Transverse colon (tissue), 4 donors: ENCODE data around the gene ZBTB7A. TPM values are rescaled to one million over a fixed set of nuclear protein-coding genes. Genes with fewer than 3 reads are reported as not detected.
A peak's percentile ranks its signal among the peaks of the same experiment; 100 is the strongest.

ENCODE experiments used
- DNase-seq: peaks from one replicate; pipeline ENCODE4 v3.0.0-alpha.2; 2019
- H3K27ac ChIP-seq, 4 donors: fragments of 200-600 bp; sonication (generic); 2 replicates each; pipeline ENCODE4 v1.5.1; 2016 to 2018; ENCODE audit warnings: inconsistent platforms in 4 of 4
- H3K27me3 ChIP-seq: fragments of 200-600 bp; sonication (generic); 2 replicates; pipeline ENCODE4 v1.5.1; 2017; ENCODE audit warnings: inconsistent platforms
- H3K36me3 ChIP-seq, 4 donors: fragments of 200-600 bp; sonication (generic); 2 replicates each; pipeline ENCODE4 v1.5.1; 2017 to 2019; ENCODE audit warnings: inconsistent platforms in 4 of 4
- H3K4me1 ChIP-seq, 4 donors: fragments of 200-600 bp; sonication (generic); 2 replicates each; pipeline ENCODE4 v1.5.1; 2017 to 2020; ENCODE audit warnings: inconsistent platforms in 4 of 4
- H3K4me3 ChIP-seq, 4 donors: fragments of 200-600 bp; sonication (generic); 1 replicate in 1 of 4; 2 replicates in 3 of 4; pipeline versions ENCODE4 v1.5.1 to v1.6.1; 2017 to 2019; ENCODE audit warnings: inconsistent platforms in 4 of 4
- H3K9me3 ChIP-seq, 2 donors: fragments of 200-600 bp; sonication (generic); 2 replicates each; pipeline ENCODE4 v1.5.1; 2017 to 2019; ENCODE audit warnings: inconsistent platforms in 2 of 2
- CTCF ChIP-seq, 5 experiments: fragments of 200-600 bp in 3 of 5; fragments of 450-650 bp in 2 of 5; sonication (generic) in 3 of 5; IDR thresholded peaks; 1 replicate in 2 of 5; 2 replicates in 3 of 5; pipeline ENCODE4 v1.5.1; 2016 to 2017; ENCODE audit warnings: antibody characterized with exemption in 5 of 5, inconsistent platforms in 3 of 5, mild to moderate bottlenecking in 2 of 5, moderate library complexity in 1 of 5
- EP300 ChIP-seq: sonication (generic); formaldehyde crosslinking; IDR thresholded peaks from one replicate; pipeline ENCODE4 v1.6.1; 2017; ENCODE audit warnings: antibody characterized with exemption, low read depth
- POLR2A ChIP-seq: fragments of 450-650 bp; IDR thresholded peaks from one replicate; pipeline ENCODE4 v1.6.1; 2016; ENCODE audit warnings: antibody characterized with exemption, mild to moderate bottlenecking, moderate library complexity
- POLR2AphosphoS5 ChIP-seq, 3 donors: sonication (generic); formaldehyde crosslinking; IDR thresholded peaks; one replicate each; pipeline ENCODE4 v1.6.1; 2016; ENCODE audit warnings: antibody characterized with exemption in 3 of 3
- WGBS, 2 donors: methylation state at CpG; one replicate each; pipeline ENCODE4 v1.1.5; 2018; ENCODE audit warnings: low coverage in 1 of 2; 5-methylcytosine and 5-hydroxymethylcytosine counted together
- in situ Hi-C, 4 donors: fragments of 200-750 bp; cut with MboI; loops; one replicate each; pipeline versions ENCODE4 v1.15.0 to v1.15.1; 2017; ENCODE audit warnings: low sequenced_read_pairs in 3 of 4, low pct_ligation_motif_present in 1 of 4, low pct_unique_long_range_greater_than_20kb in 1 of 4
- intact Hi-C: fragments of 100-400 bp; cut with DNase I; formaldehyde crosslinking; loops from one replicate; pipeline ENCODE4 v1.15.1; 2023; ENCODE audit warnings: low total_unique reads
- total RNA-seq, 4 donors: library from RNA; depleted of rRNA; stranded (reverse); fragments of >200 nt; gene quantifications; one replicate each; pipeline ENCODE4 v1.1.0, GENCODE V29; 2016

The ZBTB7A gene
- total RNA-seq, result 100 to 1,000 TPM; 101 to 224 (median 141) TPM

- H3K4me1 ChIP-seq, result peaks cover 24 to 42% (median 34%) of the 10 kb centered on the region in 4 donors
- peak; percentile 91 for DNase-seq
- H3K4me3 ChIP-seq, result peak within 1 kb of the TSS; percentile 98 to 100 (median 100)
- H3K27ac ChIP-seq, result peak within 1 kb of the TSS; percentile 98 to 100 (median 100)
- 0% methylated on average over 5 of the region's 85 CpGs; no CpG with 5 or more reads in 1 of the 2 donors for WGBS, 2 donors
- H3K9me3 ChIP-seq, result no peaks in the 10 kb centered on the region
- H3K36me3 ChIP-seq, result no peaks in the 10 kb centered on the region
- in situ Hi-C loops, result no loop called here
- TF ChIP-seq EP300 (no peak), POLR2AphosphoS5 (IDR thresholded peaks at IDR 0.05) (peak; percentile 73 to 93 (median 89)), CTCF (IDR thresholded peaks at IDR 0.05) (no peak), POLR2A (peak; percentile 65)
- no peaks in the 10 kb centered on the region for H3K27me3 ChIP-seq
- intact Hi-C loops, result loop anchor here (5.0 kb wide), 1 partner anchor 80 kb away; the partner anchor contains the start of gene EEF2
These were observed at the start of gene ZBTB7A for GRCh38 chr19:4066682-4067395. ZBTB7A (minus strand) TSS chr19:4066899; CDS start chr19:4055232, 11,667 bp downstream.

GRCh38 chr19:4115818-4116385, 49.2 kb upstream of the ZBTB7A start:
- Histone ChIP-seq H3K27ac (peak overlapping the region in 1 of 4 donors; percentile 63), H3K9me3 (no peaks in the 10 kb centered on the region), H3K27me3 (no peaks in the 10 kb centered on the region), H3K36me3 (peaks cover 0 to 23% (median 8%) of the 10 kb centered on the region in 4 donors), H3K4me1 (peaks cover 0 to 2% (median 1%) of the 10 kb centered on the region in 4 donors), H3K4me3 (no peak overlapping the region)
- intact Hi-C loops, result no loop called here
- TF ChIP-seq EP300 (no peak), POLR2AphosphoS5 (IDR thresholded peaks at IDR 0.05) (no peak), POLR2A (no peak), CTCF (IDR thresholded peaks at IDR 0.05) (no peak)
- DNase-seq, result no peak
- in situ Hi-C loops, result no loop called here
- 83% methylated on average over 13 of the region's 13 CpGs; no CpG with 5 or more reads in 1 of the 2 donors for WGBS, 2 donors

GRCh38 chr19:4115050-4115817, 48.5 kb upstream of the ZBTB7A start:
- Histone ChIP-seq H3K4me3 (no peak overlapping the region), H3K27ac (peak overlapping the region in 2 of 4 donors; percentile 6 to 63), H3K4me1 (peaks cover 0 to 2% (median 0%) of the 10 kb centered on the region in 4 donors), H3K9me3 (no peaks in the 10 kb centered on the region), H3K36me3 (peaks cover 0 to 28% (median 9%) of the 10 kb centered on the region in 4 donors), H3K27me3 (no peaks in the 10 kb centered on the region)
- peak; percentile 65 for DNase-seq
- intact Hi-C loops, result no loop called here
- 49 to 82% methylated on average over 7 to 26 of the region's 27 CpGs for WGBS, 2 donors
- in situ Hi-C loops, result no loop called here
- TF ChIP-seq CTCF (IDR thresholded peaks at IDR 0.05) (no peak), POLR2A (no peak), POLR2AphosphoS5 (IDR thresholded peaks at IDR 0.05) (no peak), EP300 (no peak)

- peaks cover 0 to 4% (median 1%) of the 10 kb centered on the region in 4 donors for H3K4me1 ChIP-seq
- DNase-seq, result no peak
- H3K4me3 ChIP-seq, result no peak overlapping the region
- peaks cover 0 to 39% (median 11%) of the 10 kb centered on the region in 4 donors for H3K36me3 ChIP-seq
- in situ Hi-C loops, result no loop called here
- intact Hi-C loops, result no loop called here
- peak overlapping the region in 1 of 4 donors; percentile 41 for H3K27ac ChIP-seq
- H3K27me3 ChIP-seq, result no peaks in the 10 kb centered on the region
- 90% methylated on average over 19 of the region's 19 CpGs; no CpG with 5 or more reads in 1 of the 2 donors for WGBS, 2 donors
- TF ChIP-seq POLR2AphosphoS5 (IDR thresholded peaks at IDR 0.05) (no peak), EP300 (no peak), CTCF (IDR thresholded peaks at IDR 0.05) (no peak), POLR2A (no peak)
- H3K9me3 ChIP-seq, result no peaks in the 10 kb centered on the region
These were observed 47.5 kb upstream of the ZBTB7A start for GRCh38 chr19:4114181-4114580.
